Spleen (tissue), 7 donors: ENCODE measurements around the gene PDGFD.

ENCODE experiments used
- CTCF ChIP-seq, 11 experiments: fragments of 200-600 bp in 7 of 11; fragments of 450-650 bp in 4 of 11; sonication (generic) in 4 of 11; IDR thresholded peaks in 8 of 11; conservative IDR thresholded peaks in 3 of 11; 1 replicate in 7 of 11; 2 replicates in 4 of 11; pipeline versions ENCODE4 v1.4.0 to v1.8.0; 2016 to 2021; ENCODE audit warnings: antibody characterized with exemption in 11 of 11, inconsistent platforms in 4 of 11, mild to moderate bottlenecking in 1 of 11
- POLR2AphosphoS5 ChIP-seq, 3 donors: sonication (generic); formaldehyde crosslinking; IDR thresholded peaks; one replicate each; pipeline ENCODE4 v1.5.1; 2017; ENCODE audit warnings: antibody characterized with exemption in 3 of 3
- donor health status: DM: no; HTN: no; CAD: no; lungs with moderate emphysema.
- donor health status: DM: no; HTN: no; CAD: no.
- donor health status: DM: no; HTN: no; CAD: no.

- TF ChIP-seq CTCF (IDR thresholded peaks at IDR 0.05 in 8 of 11, conservative IDR thresholded peaks at IDR 0.05 in 3 of 11) (no peak), POLR2AphosphoS5 (IDR thresholded peaks at IDR 0.05) (no peak)
These were observed 36.7 kb upstream of the PDGFD start for GRCh38 chr11:104200688-104201087.
